ENCODE data around the gene EXO5.

DNA sequence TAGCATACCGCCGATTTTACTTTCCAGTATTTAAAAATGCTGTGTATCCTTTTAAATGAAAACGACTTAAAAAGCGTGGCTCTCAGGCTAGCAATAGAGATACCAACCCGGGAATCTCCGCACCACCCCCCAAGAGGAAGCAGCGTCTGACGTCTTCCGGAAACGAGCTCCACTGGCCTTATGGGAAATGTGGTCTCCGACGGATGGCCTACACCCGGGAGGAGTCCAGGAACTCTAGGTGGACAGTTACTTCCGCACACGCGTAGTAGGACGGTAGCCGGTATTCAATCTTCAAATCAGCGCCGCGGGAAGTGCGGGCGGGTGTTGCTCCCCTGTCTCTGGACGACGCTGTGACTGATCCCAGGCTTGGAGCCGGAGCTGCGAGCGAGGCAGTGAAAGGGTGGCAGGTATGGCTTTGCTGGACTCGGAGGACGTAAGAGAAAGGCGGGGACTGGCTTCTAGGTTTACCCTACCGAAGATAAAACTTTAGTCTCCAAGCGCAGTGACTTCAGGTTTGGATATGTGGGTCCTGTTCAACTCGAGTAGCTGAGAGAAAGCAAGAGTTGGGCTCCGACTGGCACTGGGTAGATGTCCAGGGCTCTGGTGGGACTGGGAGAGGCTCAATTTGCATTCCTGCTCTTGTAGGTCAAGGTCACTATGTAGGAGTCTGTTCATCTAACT lies 23.0 kb downstream of the EXO5 start, which contains the start of gene ZNF684:
- TF ChIP-seq AGO2 (optimal IDR thresholded peaks at IDR 0.05; ENCODE audit: low read depth, low read length) (no peak), FOXK2 (IDR thresholded peaks at IDR 0.05) (no peak), REST (IDR thresholded peaks at IDR 0.05; ENCODE audit: borderline replicate concordance in 1 of 2, low read depth in 1 of 2, low read length in 2 of 2) (no peak)
- TF ChIP-seq, protein P1, sequence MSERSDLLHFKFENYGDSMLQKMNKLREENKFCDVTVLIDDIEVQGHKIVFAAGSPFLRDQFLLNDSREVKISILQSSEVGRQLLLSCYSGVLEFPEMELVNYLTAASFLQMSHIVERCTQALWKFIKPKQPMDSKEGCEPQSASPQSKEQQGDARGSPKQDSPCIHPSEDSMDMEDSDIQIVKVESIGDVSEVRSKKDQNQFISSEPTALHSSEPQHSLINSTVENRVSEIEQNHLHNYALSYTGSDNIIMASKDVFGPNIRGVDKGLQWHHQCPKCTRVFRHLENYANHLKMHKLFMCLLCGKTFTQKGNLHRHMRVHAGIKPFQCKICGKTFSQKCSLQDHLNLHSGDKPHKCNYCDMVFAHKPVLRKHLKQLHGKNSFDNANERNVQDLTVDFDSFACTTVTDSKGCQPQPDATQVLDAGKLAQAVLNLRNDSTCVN (CRISPR knock-in tag; IDR thresholded peaks at IDR 0.05; ENCODE audit: borderline replicate concordance), result no peak
- TF ChIP-seq, protein P2, sequence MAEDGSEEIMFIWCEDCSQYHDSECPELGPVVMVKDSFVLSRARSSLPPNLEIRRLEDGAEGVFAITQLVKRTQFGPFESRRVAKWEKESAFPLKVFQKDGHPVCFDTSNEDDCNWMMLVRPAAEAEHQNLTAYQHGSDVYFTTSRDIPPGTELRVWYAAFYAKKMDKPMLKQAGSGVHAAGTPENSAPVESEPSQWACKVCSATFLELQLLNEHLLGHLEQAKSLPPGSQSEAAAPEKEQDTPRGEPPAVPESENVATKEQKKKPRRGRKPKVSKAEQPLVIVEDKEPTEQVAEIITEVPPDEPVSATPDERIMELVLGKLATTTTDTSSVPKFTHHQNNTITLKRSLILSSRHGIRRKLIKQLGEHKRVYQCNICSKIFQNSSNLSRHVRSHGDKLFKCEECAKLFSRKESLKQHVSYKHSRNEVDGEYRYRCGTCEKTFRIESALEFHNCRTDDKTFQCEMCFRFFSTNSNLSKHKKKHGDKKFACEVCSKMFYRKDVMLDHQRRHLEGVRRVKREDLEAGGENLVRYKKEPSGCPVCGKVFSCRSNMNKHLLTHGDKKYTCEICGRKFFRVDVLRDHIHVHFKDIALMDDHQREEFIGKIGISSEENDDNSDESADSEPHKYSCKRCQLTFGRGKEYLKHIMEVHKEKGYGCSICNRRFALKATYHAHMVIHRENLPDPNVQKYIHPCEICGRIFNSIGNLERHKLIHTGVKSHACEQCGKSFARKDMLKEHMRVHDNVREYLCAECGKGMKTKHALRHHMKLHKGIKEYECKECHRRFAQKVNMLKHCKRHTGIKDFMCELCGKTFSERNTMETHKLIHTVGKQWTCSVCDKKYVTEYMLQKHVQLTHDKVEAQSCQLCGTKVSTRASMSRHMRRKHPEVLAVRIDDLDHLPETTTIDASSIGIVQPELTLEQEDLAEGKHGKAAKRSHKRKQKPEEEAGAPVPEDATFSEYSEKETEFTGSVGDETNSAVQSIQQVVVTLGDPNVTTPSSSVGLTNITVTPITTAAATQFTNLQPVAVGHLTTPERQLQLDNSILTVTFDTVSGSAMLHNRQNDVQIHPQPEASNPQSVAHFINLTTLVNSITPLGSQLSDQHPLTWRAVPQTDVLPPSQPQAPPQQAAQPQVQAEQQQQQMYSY (CRISPR knock-in tag; IDR thresholded peaks at IDR 0.05), result no peak
